Keratinocyte (primary cell): ENCODE results near the gene RRAS2.

Experiments used
- EZH2 ChIP-seq: IDR thresholded peaks from one replicate; pipeline ENCODE4 v1.6.1; 2012; ENCODE audit warnings: inconsistent platforms, mild to moderate bottlenecking, low read length, moderate library complexity
- TF ChIP-seq, protein P1 (sequence below), 3 experiments: IDR thresholded peaks in 1 of 3; conservative IDR thresholded peaks in 1 of 3; optimal IDR thresholded peaks in 1 of 3; 2 replicates in 2 of 3; 3 replicates in 1 of 3; pipeline versions ENCODE3 to v1.5.1; 2011; ENCODE audit warnings: low read length in 3 of 3, mild to moderate bottlenecking in 3 of 3, moderate library complexity in 2 of 3, control low read depth in 1 of 3, inconsistent platforms in 1 of 3; ENCODE audit not compliant: insufficient read depth in 2 of 3; ENCODE audit errors: extremely low read depth in 1 of 3

DNA sequence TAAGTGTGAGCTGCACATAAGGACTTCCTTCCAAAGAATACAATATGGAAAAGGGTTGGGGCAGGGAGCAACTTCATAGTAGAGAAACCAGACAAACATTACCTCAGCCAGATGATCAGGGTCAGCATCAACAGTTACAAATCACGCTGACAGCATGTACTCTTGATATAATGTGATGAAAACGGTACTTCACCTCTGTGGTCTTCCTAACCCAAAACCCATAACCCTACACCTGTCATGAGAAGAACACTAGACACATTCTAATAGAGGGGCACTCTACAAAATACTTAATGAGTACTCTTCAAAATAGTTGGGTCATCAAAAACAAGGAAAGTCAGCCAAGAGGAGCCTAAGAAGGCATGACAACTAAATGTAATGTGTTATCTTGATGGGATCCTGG is 43.9 kb downstream of the RRAS2 start:
- TF ChIP-seq, protein P1, sequence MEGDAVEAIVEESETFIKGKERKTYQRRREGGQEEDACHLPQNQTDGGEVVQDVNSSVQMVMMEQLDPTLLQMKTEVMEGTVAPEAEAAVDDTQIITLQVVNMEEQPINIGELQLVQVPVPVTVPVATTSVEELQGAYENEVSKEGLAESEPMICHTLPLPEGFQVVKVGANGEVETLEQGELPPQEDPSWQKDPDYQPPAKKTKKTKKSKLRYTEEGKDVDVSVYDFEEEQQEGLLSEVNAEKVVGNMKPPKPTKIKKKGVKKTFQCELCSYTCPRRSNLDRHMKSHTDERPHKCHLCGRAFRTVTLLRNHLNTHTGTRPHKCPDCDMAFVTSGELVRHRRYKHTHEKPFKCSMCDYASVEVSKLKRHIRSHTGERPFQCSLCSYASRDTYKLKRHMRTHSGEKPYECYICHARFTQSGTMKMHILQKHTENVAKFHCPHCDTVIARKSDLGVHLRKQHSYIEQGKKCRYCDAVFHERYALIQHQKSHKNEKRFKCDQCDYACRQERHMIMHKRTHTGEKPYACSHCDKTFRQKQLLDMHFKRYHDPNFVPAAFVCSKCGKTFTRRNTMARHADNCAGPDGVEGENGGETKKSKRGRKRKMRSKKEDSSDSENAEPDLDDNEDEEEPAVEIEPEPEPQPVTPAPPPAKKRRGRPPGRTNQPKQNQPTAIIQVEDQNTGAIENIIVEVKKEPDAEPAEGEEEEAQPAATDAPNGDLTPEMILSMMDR (optimal IDR thresholded peaks at IDR 0.05 in 1 of 3, IDR thresholded peaks at IDR 0.05 in 1 of 3, conservative IDR thresholded peaks at IDR 0.05 in 1 of 3; ENCODE audit: extremely low read depth in 1 of 3, insufficient read depth in 2 of 3, low read length in 3 of 3) = no peak
- TF ChIP-seq EZH2 = no peak
